Esophagus muscularis mucosa (tissue), 4 donors: ENCODE results near the gene PDE4D.

Experiments
- EP300 ChIP-seq: sonication (generic); formaldehyde crosslinking; IDR thresholded peaks from one replicate; pipeline ENCODE4 v1.6.1; 2017; ENCODE audit warnings: antibody characterized with exemption
- POLR2A ChIP-seq: fragments of 450-650 bp; IDR thresholded peaks from one replicate; pipeline ENCODE4 v1.6.1; 2017; ENCODE audit warnings: antibody characterized with exemption, moderate library complexity, mild to moderate bottlenecking, low read depth
- POLR2AphosphoS5 ChIP-seq, 2 donors: sonication (generic); formaldehyde crosslinking; IDR thresholded peaks; one replicate each; pipeline ENCODE4 v1.6.1; 2017; ENCODE audit warnings: antibody characterized with exemption in 2 of 2
- TF ChIP-seq, protein P1 (sequence below), 3 experiments: fragments of 200-600 bp in 2 of 3; fragments of 450-650 bp in 1 of 3; sonication (generic) in 2 of 3; IDR thresholded peaks; one replicate each; pipeline ENCODE4 v1.5.1; 2017 to 2019; ENCODE audit warnings: antibody characterized with exemption in 3 of 3, mild to moderate bottlenecking in 2 of 3, moderate library complexity in 1 of 3

DNA sequence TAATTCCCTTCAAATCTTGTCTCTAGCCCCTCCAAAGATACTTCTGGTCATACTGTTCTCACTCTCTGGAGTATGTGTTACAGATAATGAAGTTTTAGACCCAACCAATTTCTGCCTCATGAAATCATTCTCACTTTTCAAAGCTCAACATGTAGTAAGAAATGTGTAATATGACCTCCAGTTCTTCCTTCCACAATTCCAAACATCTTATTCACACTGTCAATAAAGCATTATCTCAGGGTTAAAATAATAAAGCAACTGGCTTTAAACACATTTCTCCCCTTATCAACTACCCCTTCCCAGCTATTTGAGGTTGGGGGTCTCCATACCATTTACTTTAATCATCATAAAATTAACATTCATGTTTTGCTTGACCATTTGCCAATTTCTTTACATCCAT is 656.5 kb downstream of the PDE4D start:
- TF ChIP-seq, protein P1, sequence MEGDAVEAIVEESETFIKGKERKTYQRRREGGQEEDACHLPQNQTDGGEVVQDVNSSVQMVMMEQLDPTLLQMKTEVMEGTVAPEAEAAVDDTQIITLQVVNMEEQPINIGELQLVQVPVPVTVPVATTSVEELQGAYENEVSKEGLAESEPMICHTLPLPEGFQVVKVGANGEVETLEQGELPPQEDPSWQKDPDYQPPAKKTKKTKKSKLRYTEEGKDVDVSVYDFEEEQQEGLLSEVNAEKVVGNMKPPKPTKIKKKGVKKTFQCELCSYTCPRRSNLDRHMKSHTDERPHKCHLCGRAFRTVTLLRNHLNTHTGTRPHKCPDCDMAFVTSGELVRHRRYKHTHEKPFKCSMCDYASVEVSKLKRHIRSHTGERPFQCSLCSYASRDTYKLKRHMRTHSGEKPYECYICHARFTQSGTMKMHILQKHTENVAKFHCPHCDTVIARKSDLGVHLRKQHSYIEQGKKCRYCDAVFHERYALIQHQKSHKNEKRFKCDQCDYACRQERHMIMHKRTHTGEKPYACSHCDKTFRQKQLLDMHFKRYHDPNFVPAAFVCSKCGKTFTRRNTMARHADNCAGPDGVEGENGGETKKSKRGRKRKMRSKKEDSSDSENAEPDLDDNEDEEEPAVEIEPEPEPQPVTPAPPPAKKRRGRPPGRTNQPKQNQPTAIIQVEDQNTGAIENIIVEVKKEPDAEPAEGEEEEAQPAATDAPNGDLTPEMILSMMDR (IDR thresholded peaks at IDR 0.05) = no peak
- no peak for TF ChIP-seq POLR2A
- no peak for TF ChIP-seq EP300
- TF ChIP-seq POLR2AphosphoS5 (IDR thresholded peaks at IDR 0.05) = no peak
